RWPE1 (cell line): ENCODE data around the gene FIGNL2.

Experiments
- CTCF ChIA-PET: fragments of 350-600 bp; sonication (Branson Sonifier 250); formaldehyde crosslinking; extraction: SDS; loops from one replicate; lab custom pipeline; 2021; lab: Yijun Ruan, JAX
- POLR2A ChIA-PET: fragments of 400-600 bp; formaldehyde crosslinking; extraction: SDS; loops from one replicate; lab custom pipeline; 2020; ENCODE audit warnings: antibody characterized with exemption; ENCODE audit not compliant: low non-redundant PET; lab: Yijun Ruan, JAX
- DNase-seq: peaks from one replicate; pipeline ENCODE4 v3.0.0; 2012; ENCODE audit warnings: low spot score
- H3K27ac ChIP-seq: fragments of 450-650 bp; 2 replicates; pipeline ENCODE4 v1.5.1; 2017
- TF ChIP-seq, protein P1 (sequence below): fragments of 450-650 bp; conservative IDR thresholded peaks from 2 replicates; pipeline ENCODE4 v1.5.1; 2017; ENCODE audit warnings: low read depth, mild to moderate bottlenecking

FIGNL2 gene

DNA sequence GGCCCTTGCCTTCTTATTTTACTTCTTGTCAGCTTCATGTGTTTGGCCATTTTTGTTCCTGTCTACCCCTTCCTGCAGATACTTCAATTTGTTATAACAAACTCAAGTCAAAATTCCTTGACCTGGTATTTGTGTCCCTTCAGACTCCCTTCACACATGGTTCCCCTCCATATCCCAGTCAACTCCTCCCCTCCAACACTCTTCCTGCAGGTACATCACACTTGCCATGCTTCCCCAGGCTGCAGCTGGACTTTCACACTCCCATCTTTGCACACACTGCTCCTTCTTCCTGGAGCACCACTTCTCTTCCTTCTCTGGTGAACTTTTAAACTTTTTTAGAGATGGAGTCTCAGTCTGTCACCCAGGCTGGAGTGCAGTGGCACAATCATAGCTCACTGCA is 18.9 kb upstream of the FIGNL2 start:
- no peak for DNase-seq
- TF ChIP-seq, protein P1, sequence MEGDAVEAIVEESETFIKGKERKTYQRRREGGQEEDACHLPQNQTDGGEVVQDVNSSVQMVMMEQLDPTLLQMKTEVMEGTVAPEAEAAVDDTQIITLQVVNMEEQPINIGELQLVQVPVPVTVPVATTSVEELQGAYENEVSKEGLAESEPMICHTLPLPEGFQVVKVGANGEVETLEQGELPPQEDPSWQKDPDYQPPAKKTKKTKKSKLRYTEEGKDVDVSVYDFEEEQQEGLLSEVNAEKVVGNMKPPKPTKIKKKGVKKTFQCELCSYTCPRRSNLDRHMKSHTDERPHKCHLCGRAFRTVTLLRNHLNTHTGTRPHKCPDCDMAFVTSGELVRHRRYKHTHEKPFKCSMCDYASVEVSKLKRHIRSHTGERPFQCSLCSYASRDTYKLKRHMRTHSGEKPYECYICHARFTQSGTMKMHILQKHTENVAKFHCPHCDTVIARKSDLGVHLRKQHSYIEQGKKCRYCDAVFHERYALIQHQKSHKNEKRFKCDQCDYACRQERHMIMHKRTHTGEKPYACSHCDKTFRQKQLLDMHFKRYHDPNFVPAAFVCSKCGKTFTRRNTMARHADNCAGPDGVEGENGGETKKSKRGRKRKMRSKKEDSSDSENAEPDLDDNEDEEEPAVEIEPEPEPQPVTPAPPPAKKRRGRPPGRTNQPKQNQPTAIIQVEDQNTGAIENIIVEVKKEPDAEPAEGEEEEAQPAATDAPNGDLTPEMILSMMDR: no peak
- POLR2A ChIA-PET: no interaction called here
- no peak overlapping the region for H3K27ac ChIP-seq
- CTCF ChIA-PET: interaction anchor here (0.7 kb wide), 1 partner anchor 249 kb away, joined by 4 read pairs; no protein-coding TSS in a partner anchor

DNA sequence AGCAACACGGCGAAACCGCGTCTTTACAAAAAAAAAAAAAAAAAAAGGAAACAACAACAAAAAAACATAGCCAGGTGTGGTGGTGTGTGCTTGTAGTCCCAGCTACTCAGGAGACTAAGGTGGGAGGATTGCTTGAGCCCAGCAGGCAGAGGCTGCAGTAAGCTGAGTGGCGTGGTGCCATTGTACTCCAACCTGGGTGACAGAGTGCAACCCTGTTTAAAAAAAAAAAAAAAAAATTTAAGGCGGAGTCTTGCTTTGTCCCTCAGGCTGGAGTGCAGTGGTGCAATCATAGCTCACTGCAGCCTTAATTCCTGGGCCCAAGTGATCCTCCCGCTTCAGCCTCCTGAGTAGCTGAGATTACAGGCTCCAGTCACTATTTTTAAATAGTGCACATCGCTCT is 18.2 kb upstream of the FIGNL2 start:
- DNase-seq: no peak
- ChIA-PET POLR2A (no interaction called here), CTCF (interaction anchor here (0.7 to 1.5 kb wide), 2 partner anchors 9 to 249 kb away, joined by 4 to 6 read pairs; no protein-coding TSS in a partner anchor)
- TF ChIP-seq, protein P1: no peak
- no peak overlapping the region for H3K27ac ChIP-seq

DNA sequence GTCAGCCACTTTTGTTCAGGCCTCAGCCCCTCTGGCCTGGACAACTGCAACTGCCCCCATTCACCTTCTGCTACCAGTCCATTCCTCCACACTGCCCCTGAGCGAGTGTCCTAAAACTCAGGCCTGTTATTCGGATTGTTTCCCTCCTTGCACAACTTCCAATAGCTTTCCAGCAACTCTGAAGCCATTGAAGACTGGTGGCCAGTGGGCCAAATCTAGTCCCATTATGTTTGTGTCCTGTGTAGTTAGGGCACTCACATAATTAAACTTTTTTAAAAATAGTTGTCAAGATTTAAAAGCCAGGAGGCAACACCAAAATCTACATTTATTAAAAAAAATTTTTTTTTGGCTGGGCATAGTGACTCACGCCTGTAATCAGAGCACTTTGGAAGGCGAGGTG is 17.8 kb upstream of the FIGNL2 start:
- ChIA-PET CTCF (interaction anchor here (1.5 kb wide), 1 partner anchor 9 kb away, joined by 6 read pairs; no protein-coding TSS in a partner anchor), POLR2A (no interaction called here)
- no peak for DNase-seq
- TF ChIP-seq, protein P1: no peak
- no peak overlapping the region for H3K27ac ChIP-seq

DNA sequence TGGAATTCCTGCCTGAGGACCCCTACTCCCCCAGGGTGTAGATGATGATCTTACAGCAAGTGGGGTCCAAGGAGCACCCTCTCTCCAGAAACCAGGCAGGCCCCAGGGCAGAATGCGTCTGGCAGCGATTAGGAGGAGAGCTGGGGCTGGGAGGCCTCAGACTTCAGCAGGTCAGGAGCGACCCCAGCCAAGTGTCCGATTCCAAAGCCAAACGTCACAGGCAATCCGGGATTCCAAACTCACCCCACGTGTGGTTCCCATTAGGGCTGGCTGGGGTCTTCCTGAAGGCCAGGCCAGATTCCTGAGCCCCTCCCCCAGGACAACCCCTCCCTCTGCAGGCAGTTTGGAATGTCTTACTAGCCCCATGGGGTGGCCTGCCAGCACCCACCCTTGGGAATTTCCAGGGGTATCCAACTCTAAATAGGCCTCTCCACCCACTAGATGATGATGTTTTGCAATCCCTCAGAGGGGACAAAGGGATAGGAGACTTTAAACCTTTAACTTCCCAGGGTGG is 17.3 kb upstream of the FIGNL2 start:
- no peak for DNase-seq
- TF ChIP-seq, protein P1: no peak
- H3K27ac ChIP-seq: no peak overlapping the region
- ChIA-PET CTCF (interaction anchor here (1.5 kb wide), 1 partner anchor 9 kb away, joined by 6 read pairs; no protein-coding TSS in a partner anchor), POLR2A (no interaction called here)

DNA sequence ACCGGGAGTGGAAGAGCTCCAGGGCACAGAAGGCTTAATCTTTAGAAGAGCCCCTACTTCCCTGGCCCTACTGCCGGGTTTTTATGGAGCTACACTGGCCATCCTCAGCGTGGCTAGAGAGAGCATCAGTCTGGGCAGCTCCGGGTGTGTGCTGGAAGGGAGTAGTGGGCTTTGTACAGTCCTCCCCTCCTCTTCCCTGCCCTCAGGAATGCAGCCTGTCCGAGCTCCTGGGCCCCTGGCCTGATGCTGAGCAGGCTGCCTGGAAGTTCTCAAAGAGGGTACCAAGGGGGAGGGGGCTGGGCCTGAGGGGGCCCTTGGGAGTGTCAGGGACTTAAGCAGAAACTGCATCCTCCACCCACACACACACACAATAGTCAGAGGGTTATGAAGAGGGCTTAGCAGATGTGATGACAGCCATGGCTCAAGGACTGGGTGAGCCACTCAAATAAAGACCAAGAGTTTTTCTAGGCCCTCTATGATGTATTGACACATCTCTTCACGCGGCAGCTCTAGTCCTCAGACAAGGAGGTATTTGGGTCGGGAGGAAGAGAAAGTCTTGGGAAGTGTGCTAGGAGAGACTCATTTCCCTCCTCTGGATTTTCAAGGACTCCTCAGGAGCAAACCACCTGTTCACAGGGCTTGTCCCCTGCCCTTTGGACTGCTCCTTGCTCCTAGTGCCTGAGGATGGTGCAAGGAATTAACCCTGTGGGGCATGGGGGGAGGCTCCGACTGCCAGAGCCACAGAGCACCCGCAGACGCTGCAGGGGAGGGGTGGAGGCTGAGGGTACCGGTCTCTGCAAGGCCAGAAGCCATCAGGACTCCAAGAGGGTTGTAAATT is 16.5 kb upstream of the FIGNL2 start:
- ChIA-PET POLR2A (no interaction called here), CTCF (interaction anchor here (0.5 kb wide), 1 partner anchor 25 kb away, joined by 3 read pairs; no protein-coding TSS in a partner anchor)
- H3K27ac ChIP-seq: no peak overlapping the region
- no peak for DNase-seq
- TF ChIP-seq, protein P1: no peak

DNA sequence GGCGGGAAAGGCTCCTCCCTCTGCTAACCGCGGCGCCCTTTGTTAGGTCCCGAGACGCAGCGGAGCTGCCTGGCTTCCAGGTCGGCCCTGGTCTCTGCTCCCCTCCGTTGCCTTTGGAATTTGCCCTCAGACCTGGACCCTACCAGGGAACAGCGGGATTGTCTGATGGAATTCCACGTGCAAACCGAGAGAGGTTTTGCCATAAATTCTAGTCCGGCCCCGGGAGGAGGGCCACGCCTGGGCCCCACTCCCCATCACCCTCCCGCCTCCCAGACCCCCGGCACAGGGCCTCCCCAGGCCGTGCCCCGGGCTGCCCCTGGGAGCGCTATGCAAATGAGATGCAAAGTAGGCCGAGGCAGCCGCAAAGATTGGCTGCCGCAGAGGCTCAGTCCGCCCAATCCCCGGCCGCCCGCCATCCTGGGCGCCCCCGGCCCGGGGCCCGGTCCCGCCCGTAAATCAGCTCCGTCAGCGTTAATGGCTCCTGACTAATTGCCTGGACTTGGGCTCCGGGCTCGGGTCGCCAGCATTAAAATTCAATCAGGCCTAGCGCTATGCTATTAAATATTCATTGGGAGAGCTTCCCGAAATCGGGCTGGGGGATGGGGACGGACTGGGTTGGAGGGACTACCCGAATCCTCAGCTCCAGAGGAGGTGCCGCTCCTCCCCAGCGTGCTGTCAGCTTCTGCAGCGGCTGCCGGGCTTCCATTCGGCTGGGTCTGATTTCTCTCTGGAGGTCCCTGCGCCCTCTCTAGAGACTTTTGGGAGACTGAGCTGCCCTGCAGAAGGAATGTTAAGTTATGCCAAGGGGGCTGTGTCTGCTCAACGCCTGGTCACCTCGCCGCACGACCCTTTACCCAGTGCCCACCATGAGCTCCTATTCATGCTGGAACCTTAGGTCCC is 15.7 kb upstream of the FIGNL2 start:
- ChIA-PET CTCF (interaction anchor here (0.5 kb wide), 1 partner anchor 25 kb away, joined by 3 read pairs; no protein-coding TSS in a partner anchor), POLR2A (no interaction called here)
- TF ChIP-seq, protein P1: no peak
- no peak overlapping the region for H3K27ac ChIP-seq
- no peak for DNase-seq
